HEK293T (cell line): ENCODE data around the gene CHAF1A.

ENCODE experiments used
- ARNT ChIP-seq: fragments of 450-650 bp; IDR thresholded peaks from 2 replicates; pipeline ENCODE4 v1.6.1; 2017; ENCODE audit warnings: mild to moderate bottlenecking
- BHLHE40 ChIP-seq: fragments of 450-650 bp; IDR thresholded peaks from 2 replicates; pipeline ENCODE4 v1.6.1; 2016; ENCODE audit warnings: mild to moderate bottlenecking, moderate library complexity, borderline replicate concordance
- ELF4 ChIP-seq: fragments of 450-650 bp; IDR thresholded peaks from 2 replicates; pipeline ENCODE4 v1.6.1; 2017; ENCODE audit warnings: antibody characterized with exemption
- FOXK2 ChIP-seq: fragments of 450-650 bp; IDR thresholded peaks from 2 replicates; pipeline ENCODE4 v1.6.1; 2016; ENCODE audit warnings: mild to moderate bottlenecking
- FOXM1 ChIP-seq: fragments of 450-650 bp; IDR thresholded peaks from 2 replicates; pipeline ENCODE4 v1.6.1; 2017; ENCODE audit warnings: mild to moderate bottlenecking, borderline replicate concordance
- L3MBTL2 ChIP-seq: fragments of 450-650 bp; conservative IDR thresholded peaks from 2 replicates; pipeline ENCODE4 v1.6.1; 2016; ENCODE audit warnings: mild to moderate bottlenecking
- LEF1 ChIP-seq: fragments of 450-650 bp; IDR thresholded peaks from 2 replicates; pipeline ENCODE4 v1.6.1; 2017; ENCODE audit warnings: mild to moderate bottlenecking, borderline replicate concordance
- NFRKB ChIP-seq: fragments of 450-650 bp; IDR thresholded peaks from 2 replicates; pipeline ENCODE4 v1.6.1; 2016; ENCODE audit warnings: mild to moderate bottlenecking, moderate library complexity
- SP1 ChIP-seq: fragments of 450-650 bp; IDR thresholded peaks from 2 replicates; pipeline ENCODE4 v1.6.1; 2017
- SUZ12 ChIP-seq: fragments of 450-650 bp; IDR thresholded peaks from 2 replicates; pipeline ENCODE4 v1.6.1; 2016; ENCODE audit warnings: mild to moderate bottlenecking
- TARDBP ChIP-seq: fragments of 450-650 bp; IDR thresholded peaks from 2 replicates; pipeline ENCODE4 v1.6.1; 2016

- TF ChIP-seq NFRKB = no peak
- no peak for TF ChIP-seq ELF4
- no peak for TF ChIP-seq BHLHE40
- no peak for TF ChIP-seq SP1
- TF ChIP-seq LEF1 = no peak
- TF ChIP-seq FOXM1 = no peak
- no peak for TF ChIP-seq FOXK2
- no peak for TF ChIP-seq TARDBP
- no peak for TF ChIP-seq ARNT
- no peak for TF ChIP-seq SUZ12
- no peak for TF ChIP-seq L3MBTL2
Measured at GRCh38 chr19:4432918-4433506, 30.6 kb downstream of the CHAF1A start.
